Mesodermal cell (in vitro differentiated cells): Measurements from ENCODE around the gene SVIL.
"Not testable (repeated sequence)": the region's sequence is repeated elsewhere in the genome, so short reads cannot be mapped to it uniquely, and the experiment has no call there.

Experiments used
- H3K27ac ChIP-seq: 2 replicates; pipeline ENCODE4 v1.7.0; 2013; ENCODE audit warnings: mild to moderate bottlenecking, low read depth, low read length, moderate library complexity; ENCODE audit not compliant: severe bottlenecking
- H3K36me3 ChIP-seq: 2 replicates; pipeline ENCODE4 v1.7.1; 2013; ENCODE audit warnings: mild to moderate bottlenecking, low read length, moderate library complexity; ENCODE audit not compliant: control insufficient read depth, insufficient read depth
- H3K4me1 ChIP-seq: one replicate; pipeline ENCODE4 v1.7.1; 2013; ENCODE audit warnings: mild to moderate bottlenecking, low read length; ENCODE audit not compliant: insufficient read depth, control insufficient read depth, poor library complexity, severe bottlenecking
- H3K4me3 ChIP-seq: 2 replicates; pipeline ENCODE4 v1.7.0; 2013; ENCODE audit warnings: low read length, control low read depth, mild to moderate bottlenecking; ENCODE audit not compliant: insufficient read depth, poor library complexity, severe bottlenecking; ENCODE audit errors: extremely low read depth
- H3K9me3 ChIP-seq: 2 replicates; pipeline ENCODE4 v1.7.1; 2013; ENCODE audit warnings: mild to moderate bottlenecking, low read length, moderate library complexity; ENCODE audit not compliant: control insufficient read depth
- WGBS, 2 experiments: methylation state at CpG; one replicate each; pipeline ENCODE4 v1.1.5; 2013; ENCODE audit warnings: missing lambda C conversion rate in 2 of 2; ENCODE audit not compliant: insufficient coverage in 2 of 2; 5-methylcytosine and 5-hydroxymethylcytosine counted together

Gene SVIL

GRCh38 chr10:29555746-29556481, 78.9 kb downstream of the SVIL start:
- Histone ChIP-seq H3K9me3 (no peaks in the 10 kb centered on the region), H3K4me1 (peaks cover 27% of the 10 kb centered on the region), H3K36me3 (peaks cover 43% of the 10 kb centered on the region), H3K4me3 (no peak overlapping the region), H3K27ac (peak overlapping the region; percentile 83)
- 62 to 87% methylated on average over 5 to 7 of the region's 8 CpGs for WGBS, 2 experiments

- H3K27ac ChIP-seq: peak overlapping the region; percentile 83
- 95 to 100% methylated on average over 3 to 5 of the region's 6 CpGs for WGBS, 2 experiments
These were observed 79.6 kb downstream of the SVIL start for GRCh38 chr10:29555091-29555745.

GRCh38 chr10:29554660-29555059, 80.1 kb downstream of the SVIL start:
- 77 to 85% methylated on average over 9 of the region's 9 CpGs for WGBS, 2 experiments
- Histone ChIP-seq H3K36me3 (peaks cover 49% of the 10 kb centered on the region), H3K4me3 (no peak overlapping the region), H3K4me1 (peaks cover 27% of the 10 kb centered on the region), H3K27ac (no peak overlapping the region), H3K9me3 (no peaks in the 10 kb centered on the region)

More at GRCh38 chr10:29555091-29555745, 79.6 kb downstream of the SVIL start:
- H3K4me1 ChIP-seq: peaks cover 27% of the 10 kb centered on the region
- no peak overlapping the region for H3K4me3 ChIP-seq
- H3K9me3 ChIP-seq: no peaks in the 10 kb centered on the region
- peaks cover 46% of the 10 kb centered on the region for H3K36me3 ChIP-seq

DNA sequence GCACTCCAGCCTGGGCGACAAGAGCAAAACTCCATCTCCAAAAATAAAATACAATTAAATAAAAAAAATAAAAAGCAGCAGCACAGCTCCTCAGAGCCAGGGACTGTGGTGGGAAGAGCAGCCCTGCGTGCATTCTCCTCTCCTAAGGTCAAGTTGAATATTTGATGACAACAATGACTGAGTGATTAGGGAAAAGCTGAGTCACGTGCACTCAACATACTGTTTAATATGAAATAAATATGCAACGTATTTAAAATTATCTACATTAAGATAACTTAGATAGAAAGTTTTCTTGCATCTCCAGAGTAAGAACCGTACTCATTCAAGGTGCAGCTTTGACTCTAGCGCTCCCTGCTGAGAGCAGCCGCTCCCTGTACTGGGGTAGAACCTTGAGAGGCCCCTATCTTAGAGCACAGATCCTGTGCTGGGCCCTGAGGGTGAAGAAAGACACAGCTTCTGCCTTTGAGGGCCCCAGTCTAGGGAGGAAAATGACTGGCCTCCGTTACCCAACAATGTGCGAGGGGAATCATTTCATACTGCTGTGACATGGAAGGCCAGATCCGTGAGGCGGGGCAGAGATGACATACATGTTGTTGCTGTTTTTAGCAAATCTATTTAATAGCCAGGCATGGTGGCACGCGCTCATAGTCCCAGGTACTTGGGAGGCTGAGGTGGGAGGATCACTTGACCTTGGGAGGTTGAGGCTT, 81.1 kb downstream of the SVIL start:
- Histone ChIP-seq H3K4me3 (no peak overlapping the region), H3K4me1 (peaks cover 27% of the 10 kb centered on the region), H3K36me3 (peaks cover 48% of the 10 kb centered on the region), H3K27ac (no peak overlapping the region), H3K9me3 (no peaks in the 10 kb centered on the region)
- 97 to 98% methylated on average over 9 of the region's 13 CpGs for WGBS, 2 experiments

- peaks cover 27% of the 10 kb centered on the region for H3K4me1 ChIP-seq
- not testable (repeated sequence) for H3K27ac ChIP-seq, H3K4me3 ChIP-seq, H3K9me3 ChIP-seq
- H3K36me3 ChIP-seq: peaks cover 50% of the 10 kb centered on the region
- 95 to 96% methylated on average over 8 to 9 of the region's 9 CpGs for WGBS, 2 experiments
These were observed 81.7 kb downstream of the SVIL start for GRCh38 chr10:29553116-29553515.

DNA sequence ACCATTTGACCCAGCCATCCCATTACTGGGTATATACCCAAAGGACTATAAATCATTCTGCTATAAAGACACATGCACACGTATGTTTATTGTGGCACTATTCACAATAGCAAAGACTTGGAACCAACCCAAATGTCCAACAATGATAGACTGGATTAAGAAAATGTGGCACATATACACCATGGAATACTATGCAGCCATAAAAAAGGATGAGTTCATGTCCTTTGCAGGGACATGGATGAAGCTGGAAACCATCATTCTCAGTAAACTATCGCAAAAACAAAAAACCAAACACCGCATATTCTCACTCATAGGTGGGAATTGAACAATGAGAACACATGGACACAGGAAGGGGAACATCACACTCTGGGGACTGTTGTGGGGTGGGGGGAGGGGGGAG, 85.3 kb downstream of the SVIL start:
- H3K9me3 ChIP-seq, H3K27ac ChIP-seq, H3K4me3 ChIP-seq, H3K4me1 ChIP-seq: not testable (repeated sequence)
- WGBS, 2 experiments: no CpG with 5 or more reads among the region's 3 CpGs
- H3K36me3 ChIP-seq: peaks cover 69% of the 10 kb centered on the region

- whole genome bisulfite sequencing, 2 experiments: 100% methylated on average over 1 of the region's 2 CpGs; no CpG with 5 or more reads in 1 of the 2 experiments
- no peak overlapping the region for H3K4me3 ChIP-seq
- no peaks in the 10 kb centered on the region for H3K4me1 ChIP-seq
- H3K27ac ChIP-seq: no peak overlapping the region
- peaks cover 66% of the 10 kb centered on the region for H3K36me3 ChIP-seq
- H3K9me3 ChIP-seq: no peaks in the 10 kb centered on the region
These were observed 87.9 kb downstream of the SVIL start for GRCh38 chr10:29546773-29547313.

DNA sequence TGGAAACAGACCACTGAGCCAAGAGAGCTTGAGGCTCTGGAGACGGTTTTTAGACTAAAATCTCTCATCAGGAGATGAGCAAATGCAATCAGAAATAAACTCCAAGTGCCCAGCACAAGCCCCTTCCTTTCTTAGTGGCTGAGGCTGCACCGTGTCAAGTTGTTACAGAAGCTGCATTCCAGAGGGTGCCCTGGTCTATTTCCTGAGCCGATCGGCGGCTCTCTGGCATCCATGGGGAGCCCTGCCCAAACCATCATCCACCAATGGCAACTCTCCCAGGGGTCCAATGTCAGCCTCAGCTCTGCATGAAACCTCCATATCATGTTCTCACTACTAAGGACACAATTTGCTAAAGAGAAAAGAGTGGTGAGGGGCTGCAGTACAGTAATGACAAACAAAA, 89.6 kb downstream of the SVIL start:
- Histone ChIP-seq H3K9me3 (no peaks in the 10 kb centered on the region), H3K4me1 (peaks cover 5% of the 10 kb centered on the region), H3K27ac (no peak overlapping the region), H3K4me3 (no peak overlapping the region), H3K36me3 (peaks cover 64% of the 10 kb centered on the region)
- 81 to 89% methylated on average over 4 of the region's 5 CpGs for WGBS, 2 experiments

DNA sequence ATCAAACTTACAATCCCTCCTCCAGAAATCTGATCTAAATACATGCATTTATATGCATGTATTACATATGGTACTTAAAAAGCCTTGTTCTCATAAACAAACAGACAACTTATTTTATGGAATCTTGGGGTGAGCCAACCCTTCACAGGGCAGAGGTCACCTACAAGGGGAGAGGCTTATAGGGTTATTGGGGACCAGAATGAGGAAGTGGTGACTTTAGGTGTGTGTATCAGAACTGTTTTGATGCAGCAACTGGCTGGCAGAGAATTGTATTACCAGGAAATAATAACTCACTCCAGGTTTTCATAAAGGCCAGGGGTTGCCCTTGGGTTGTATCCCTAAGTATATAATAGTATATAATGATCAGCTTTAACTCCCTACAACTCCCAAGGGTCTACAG, 91.1 kb downstream of the SVIL start:
- Histone ChIP-seq H3K4me3 (no peak overlapping the region), H3K27ac (no peak overlapping the region), H3K4me1 (peaks cover 9% of the 10 kb centered on the region), H3K36me3 (peaks cover 73% of the 10 kb centered on the region), H3K9me3 (no peaks in the 10 kb centered on the region)

- H3K27ac ChIP-seq: no peak overlapping the region
- no peaks in the 10 kb centered on the region for H3K9me3 ChIP-seq
- peaks cover 14% of the 10 kb centered on the region for H3K4me1 ChIP-seq
- 89 to 94% methylated on average over 2 of the region's 4 CpGs for WGBS, 2 experiments
- H3K4me3 ChIP-seq: no peak overlapping the region
- H3K36me3 ChIP-seq: peaks cover 70% of the 10 kb centered on the region
These were observed 92.0 kb downstream of the SVIL start for GRCh38 chr10:29542723-29543122.
